HepG2 (cell line): Measurements from ENCODE around the gene RBM19. TPM values are rescaled to one million over a fixed set of nuclear protein-coding genes. Genes with fewer than 3 reads are reported as not detected.

Experiments used
- ATAC-seq: fragments of 200-7000 bp; cut with Tn5 transposase; 3 replicates; pipeline ENCODE4 v1.9.1; 2020; ENCODE audit warnings: mild to moderate bottlenecking, moderate library complexity
- BruUV-seq: library from RNA; stranded (reverse); fragments of 400-500 nt; replicated peaks from 2 replicates; lab custom pipeline; 2021; lab: Mats Ljungman, UMichigan
- CTCF ChIA-PET: fragments of 300-600 bp; formaldehyde crosslinking; extraction: SDS; loops from one replicate; lab custom pipeline; 2021; ENCODE audit warnings: low total read pairs, inconsistent platforms, low intra/inter-chr PET ratio; lab: Yijun Ruan, JAX
- POLR2A ChIA-PET: fragments of 350-600 bp; sonication (Branson Sonifier 250); formaldehyde crosslinking; loops from one replicate; lab custom pipeline; 2020; ENCODE audit warnings: antibody characterized with exemption, inconsistent platforms; lab: Yijun Ruan, JAX
- DNase-seq: peaks from one replicate; pipeline ENCODE4 v3.0.0-alpha.2; 2015; ENCODE audit warnings: low spot score
- FAIRE-seq: peaks from 3 replicates; lab custom pipeline; 2011; peaks lifted over from hg19 to GRCh38; lab: Jason Lieb, UNC
- H2AFZ ChIP-seq: one replicate; pipeline ENCODE4 v1.6.1; 2011; ENCODE audit warnings: low read length, inconsistent platforms
- H3K27ac ChIP-seq: fragments of 300-600 bp; 3 replicates; pipeline ENCODE4 v1.8.0; 2011; ENCODE audit warnings: mixed run types, mild to moderate bottlenecking, mixed read lengths, low read length, inconsistent platforms; ENCODE audit not compliant: insufficient read depth; ENCODE audit errors: extremely low read length
- H3K27me3 ChIP-seq, 2 experiments: fragments of 200-600 bp in 1 of 2; 2 replicates in 1 of 2; 3 replicates in 1 of 2; pipeline versions ENCODE4 v1.6.0 to v1.8.0; 2011; ENCODE audit warnings: low read length in 2 of 2, mild to moderate bottlenecking in 2 of 2, moderate library complexity in 2 of 2, inconsistent platforms in 1 of 2; ENCODE audit not compliant: insufficient read depth in 2 of 2, control insufficient read depth in 1 of 2
- H3K36me3 ChIP-seq, 2 experiments: fragments of 200-600 bp in 1 of 2; replicated peaks in 1 of 2; 2 replicates in 1 of 2; 3 replicates in 1 of 2; pipeline versions ENCODE4 v1.5.1 to v1.8.0; 2011; ENCODE audit warnings: low read length in 2 of 2, inconsistent platforms in 1 of 2; ENCODE audit not compliant: insufficient read depth in 2 of 2, control insufficient read depth in 1 of 2
- H3K4me1 ChIP-seq: 2 replicates; pipeline ENCODE4 v1.5.1; 2012; ENCODE audit warnings: low read length, inconsistent platforms; ENCODE audit not compliant: insufficient read depth
- H3K4me2 ChIP-seq: 2 replicates; pipeline ENCODE4 v1.6.0; 2011; ENCODE audit warnings: low read depth, low read length, inconsistent platforms
- H3K4me3 ChIP-seq, 3 experiments: fragments of 200-600 bp in 1 of 3; sonication (generic), shearing (Covaris generic) in 1 of 3; replicated peaks in 1 of 3; 2 replicates each; pipeline ENCODE4 v1.5.1; 2011 to 2016; ENCODE audit warnings: low read length in 3 of 3, inconsistent platforms in 2 of 3, low read depth in 2 of 3, mild to moderate bottlenecking in 2 of 3, control low read depth in 1 of 3, mixed read lengths in 1 of 3; ENCODE audit not compliant: insufficient read depth in 1 of 3
- H3K79me2 ChIP-seq: one replicate; pipeline ENCODE4 v1.6.1; 2011; ENCODE audit warnings: low read length, inconsistent platforms; ENCODE audit not compliant: insufficient read depth
- H3K9ac ChIP-seq: 2 replicates; pipeline ENCODE4 v1.6.0; 2011; ENCODE audit warnings: mild to moderate bottlenecking, low read depth, low read length, inconsistent platforms; ENCODE audit not compliant: insufficient read depth
- H3K9me3 ChIP-seq: 2 replicates; pipeline ENCODE4 v1.5.1; 2012; ENCODE audit warnings: mild to moderate bottlenecking, low read length
- H4K20me1 ChIP-seq: 2 replicates; pipeline ENCODE4 v1.6.0; 2011; ENCODE audit warnings: inconsistent platforms, mild to moderate bottlenecking, low read length, moderate library complexity; ENCODE audit not compliant: insufficient read depth
- DNMT3B ChIP-seq: conservative IDR thresholded peaks from 2 replicates; pipeline ENCODE4 v1.6.1; 2016; ENCODE audit warnings: missing biosample characterization, control low read depth
- HOMEZ ChIP-seq: IDR thresholded peaks from 2 replicates; pipeline ENCODE4 v1.6.1; 2016; ENCODE audit warnings: low read depth
- JARID2 ChIP-seq: sonication (generic); formaldehyde crosslinking; IDR thresholded peaks from 2 replicates; pipeline ENCODE4 v1.8.1; 2023; ENCODE audit warnings: missing genetic modification reagents, inconsistent platforms; ENCODE audit not compliant: insufficient replicate concordance
- KLF11 ChIP-seq: IDR thresholded peaks from 2 replicates; pipeline ENCODE4 v1.6.1; 2016; ENCODE audit warnings: missing compliant biosample characterization
- KMT2A ChIP-seq: sonication (generic); formaldehyde crosslinking; IDR thresholded peaks from 2 replicates; pipeline ENCODE4 v1.4.0; 2020; ENCODE audit warnings: missing genetic modification reagents
- NR2F6 ChIP-seq, 2 experiments: IDR thresholded peaks; 2 replicates each; pipeline ENCODE4 v1.6.1; 2016; ENCODE audit warnings: antibody characterized with exemption in 1 of 2, mild to moderate bottlenecking in 1 of 2
- REPIN1 ChIP-seq: sonication (generic); formaldehyde crosslinking; IDR thresholded peaks from 2 replicates; pipeline ENCODE4 v1.8.0; 2022; ENCODE audit warnings: missing genetic modification reagents, low read depth, mild to moderate bottlenecking, borderline replicate concordance
- RFX5 ChIP-seq: IDR thresholded peaks from 2 replicates; pipeline ENCODE4 v1.6.1; 2011; ENCODE audit warnings: low read depth, low read length, improper control_type of control experiment
- SMC3 ChIP-seq: IDR thresholded peaks from 2 replicates; pipeline ENCODE4 v1.6.1; 2011; ENCODE audit warnings: low read length, improper control_type of control experiment
- STAG1 ChIP-seq: sonication (generic); formaldehyde crosslinking; IDR thresholded peaks from 2 replicates; pipeline ENCODE4 v1.4.0; 2020; ENCODE audit warnings: missing genetic modification reagents
- TRIM24 ChIP-seq: sonication (generic); formaldehyde crosslinking; IDR thresholded peaks from 2 replicates; pipeline ENCODE4 v1.8.0; 2022; ENCODE audit warnings: mild to moderate bottlenecking, missing genetic modification reagents
- ZMYM3 ChIP-seq: sonication (generic); formaldehyde crosslinking; IDR thresholded peaks from 2 replicates; pipeline ENCODE4 v1.5.1; 2020; ENCODE audit warnings: mild to moderate bottlenecking, missing genetic modification reagents
- ZNF747 ChIP-seq: sonication (generic); formaldehyde crosslinking; IDR thresholded peaks from 2 replicates; pipeline ENCODE4 v1.8.1; 2023; ENCODE audit warnings: missing genetic modification reagents, mild to moderate bottlenecking, borderline replicate concordance
- ZNF768 ChIP-seq: sonication (generic); formaldehyde crosslinking; IDR thresholded peaks from 2 replicates; pipeline ENCODE4 v1.4.0; 2020; ENCODE audit warnings: missing genetic modification reagents
- ZNF816 ChIP-seq: sonication (generic); formaldehyde crosslinking; IDR thresholded peaks from 2 replicates; pipeline ENCODE4 v1.8.0; 2022; ENCODE audit warnings: missing genetic modification reagents, mild to moderate bottlenecking, borderline replicate concordance
- WGBS: methylation state at CpG from one replicate; pipeline ENCODE4 v1.1.6; 2017; ENCODE audit warnings: low lambda C conversion rate; 5-methylcytosine and 5-hydroxymethylcytosine counted together
- in situ Hi-C: cut with HindIII; loops from 2 replicates; pipeline ENCODE4 v1.10.0; 2017; ENCODE audit warnings: low pct_unique_long_range_greater_than_20kb; ENCODE audit not compliant: extremely low pct_ligation_motif_present
- intact Hi-C: fragments of 100-400 bp; cut with micrococcal nuclease; formaldehyde crosslinking; loops from one replicate; pipeline ENCODE4 v1.10.0; 2022; ENCODE audit not compliant: unreplicated experiment
- polyA plus RNA-seq, 8 experiments: library from polyadenylated mRNA; depleted of rRNA in 3 of 8; stranded (reverse) in 7 of 8; unstranded in 1 of 8; fragments of >200 nt; fragmentation: Illumina TruSeq in 4 of 8; extraction: Trizol in 4 of 8; gene quantifications; 2 replicates each; pipeline versions ENCODE4 v1.2.1 to v1.2.3, GENCODE V29; 2011 to 2016; ENCODE audit warnings: low read depth in 4 of 8, missing spikeins in 1 of 8, mixed read lengths in 1 of 8; ENCODE audit not compliant: insufficient read depth in 1 of 8
- total RNA-seq, 5 experiments: library from RNA; depleted of rRNA; stranded (reverse); fragments of >200 nt; fragmentation: Illumina TruSeq; extraction: Trizol; gene quantifications; 2 replicates each; pipeline ENCODE4 v1.2.3, GENCODE V29; 2016; ENCODE audit warnings: low read depth in 1 of 5

RBM19 gene
- total and polyA plus RNA-seq, 2 of the 13 experiments (the other 11 are each of a cell fraction or from before 2014, with no cell fraction given): 19.3 to 32.2 TPM

DNA sequence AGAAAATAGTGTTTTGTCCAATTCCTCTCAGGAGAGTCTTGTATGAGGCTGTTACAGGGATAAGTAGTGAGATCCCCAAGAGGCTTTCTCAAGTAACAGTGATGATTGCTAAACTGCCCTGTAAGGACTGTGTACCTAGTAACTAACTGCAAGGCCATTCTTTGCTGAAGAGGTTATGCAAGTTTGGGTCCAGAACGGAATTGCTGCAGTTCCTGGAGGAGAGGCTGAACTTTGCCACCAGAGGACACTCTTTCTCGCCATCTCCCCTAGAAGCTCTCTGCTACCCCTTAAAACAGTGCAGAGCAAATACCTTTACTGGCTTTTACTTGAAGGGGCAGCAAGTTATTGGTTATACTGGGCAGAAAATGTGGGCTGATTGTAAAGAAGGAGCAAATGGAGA lies 180.0 kb downstream of the RBM19 start (continued):
- TF ChIP-seq REPIN1 (CRISPR knock-in tag) (no peak), RFX5 (peak; percentile 46; the same call in 1 of the 2 replicates), TRIM24 (0 out of 2 replicates have a peak, but pooled peaks have one; percentile 51), STAG1 (CRISPR knock-in tag) (peak; percentile 53), NR2F6 (IDR thresholded peaks at IDR 0.05) (no peak), NR2F6 (CRISPR knock-in tag; IDR thresholded peaks at IDR 0.05) (0 out of 2 replicates have a peak, but pooled peaks have one; percentile 10), ZNF747 (no peak), ZNF816 (CRISPR knock-in tag) (no peak), SMC3 (peak; percentile 39; the same call in 1 of the 2 replicates)

GRCh38 chr12:113783811-113784210 lies 182.3 kb downstream of the RBM19 start:
- in situ Hi-C loops (no loop called here), intact Hi-C loops (no loop called here)
- no peaks in the 10 kb centered on the region for H3K9me3 ChIP-seq
- no peaks in the 10 kb centered on the region; a peak in 1 of 5 replicates for H3K27me3 ChIP-seq
- TF ChIP-seq ZNF768 (CRISPR knock-in tag): peak; percentile 79; the same call in 1 of the 2 replicates
- no peak for TF ChIP-seq DNMT3B
- no peak for TF ChIP-seq KMT2A (CRISPR knock-in tag)
- no peak for TF ChIP-seq JARID2 (CRISPR knock-in tag)
- peak; percentile 7; the same call in 1 of the 2 replicates for TF ChIP-seq ZMYM3 (CRISPR knock-in tag)
- TF ChIP-seq KLF11 (CRISPR knock-in tag): no peak
- TF ChIP-seq HOMEZ (CRISPR knock-in tag): no peak
- peaks cover 58% of the 10 kb centered on the region for H3K4me1 ChIP-seq
- H3K79me2 ChIP-seq: no peaks in the 10 kb centered on the region
- ATAC-seq (no peak), FAIRE-seq (no peak), DNase-seq (no peak)
- H3K27ac ChIP-seq: no peak overlapping the region
- H3K36me3 ChIP-seq: no peaks in the 10 kb centered on the region
- no peak overlapping the region for H3K4me2 ChIP-seq
- BruUV-seq: no TSS peak
- H3K9ac ChIP-seq: no peak overlapping the region
- 61% methylated on average over 5 of the region's 5 CpGs for WGBS
- CTCF ChIA-PET: no interaction called here
- POLR2A ChIA-PET: no interaction called here
- no peak overlapping the region for H3K4me3 ChIP-seq
- no peaks in the 10 kb centered on the region for H4K20me1 ChIP-seq
- H2AFZ ChIP-seq: no peak overlapping the region
